Parathyroid adenoma (tissue), 2 donors: ENCODE data around the gene C9.

Experiments
- H2AFZ ChIP-seq: fragments of 300-600 bp; sonication (generic); one replicate; pipeline ENCODE4 v1.7.0; 2017; ENCODE audit warnings: antibody characterized with exemption, mild to moderate bottlenecking
- H3K27ac ChIP-seq: fragments of 300-600 bp; sonication (generic); one replicate; pipeline ENCODE4 v1.7.0; 2017
- H3K27me3 ChIP-seq: fragments of 300-600 bp; sonication (generic); one replicate; pipeline ENCODE4 v1.7.0; 2017; ENCODE audit warnings: low read length; ENCODE audit not compliant: control insufficient read depth, insufficient read depth
- H3K36me3 ChIP-seq: fragments of 300-600 bp; sonication (generic); one replicate; pipeline ENCODE4 v1.7.0; 2017; ENCODE audit warnings: low read length; ENCODE audit not compliant: control insufficient read depth, insufficient read depth
- H3K4me1 ChIP-seq: fragments of 300-600 bp; sonication (generic); one replicate; pipeline ENCODE4 v1.7.0; 2017; ENCODE audit warnings: control low read depth
- H3K4me2 ChIP-seq: fragments of 300-600 bp; sonication (generic); one replicate; pipeline ENCODE4 v1.7.0; 2017; ENCODE audit warnings: low read length
- H3K4me3 ChIP-seq: fragments of 300-600 bp; sonication (generic); one replicate; pipeline ENCODE4 v1.7.0; 2017; ENCODE audit warnings: low read depth, low read length
- H3K79me2 ChIP-seq: fragments of 300-600 bp; sonication (generic); one replicate; pipeline ENCODE4 v1.7.0; 2017; ENCODE audit warnings: control low read depth
- H3K9ac ChIP-seq: fragments of 300-600 bp; sonication (generic); one replicate; pipeline ENCODE4 v1.7.0; 2017; ENCODE audit warnings: mild to moderate bottlenecking
- H3K9me3 ChIP-seq: fragments of 300-600 bp; sonication (generic); one replicate; pipeline ENCODE4 v1.7.0; 2017; ENCODE audit warnings: low read length; ENCODE audit not compliant: control insufficient read depth
- CTCF ChIP-seq: fragments of 300-600 bp; sonication (generic); IDR thresholded peaks from one replicate; pipeline ENCODE4 v1.7.0; 2017; ENCODE audit warnings: antibody characterized with exemption, mild to moderate bottlenecking
- donor health status: primary hyperparathyroidism.

The C9 gene

GRCh38 chr5:39352951-39353350 is 11.3 kb downstream of the C9 start:
- H3K9ac ChIP-seq, result no peak overlapping the region
- H3K36me3 ChIP-seq, result no peaks in the 10 kb centered on the region
- no peak overlapping the region for H3K27ac ChIP-seq
- no peak for TF ChIP-seq CTCF
- H3K4me3 ChIP-seq, result no peak overlapping the region
- H3K4me1 ChIP-seq, result no peaks in the 10 kb centered on the region
- H3K79me2 ChIP-seq, result no peaks in the 10 kb centered on the region
- no peaks in the 10 kb centered on the region for H3K27me3 ChIP-seq
- H3K4me2 ChIP-seq, result no peak overlapping the region
- H3K9me3 ChIP-seq, result no peaks in the 10 kb centered on the region
- no peak overlapping the region for H2AFZ ChIP-seq

- H3K27ac ChIP-seq, result no peak overlapping the region
- no peak for TF ChIP-seq CTCF
- H3K4me3 ChIP-seq, result no peak overlapping the region
- no peaks in the 10 kb centered on the region for H3K36me3 ChIP-seq
- H3K9me3 ChIP-seq, result no peaks in the 10 kb centered on the region
- no peak overlapping the region for H3K9ac ChIP-seq
- no peaks in the 10 kb centered on the region for H3K4me1 ChIP-seq
- H3K4me2 ChIP-seq, result no peak overlapping the region
- H3K79me2 ChIP-seq, result no peaks in the 10 kb centered on the region
- no peaks in the 10 kb centered on the region for H3K27me3 ChIP-seq
- H2AFZ ChIP-seq, result no peak overlapping the region
These were observed 12.1 kb downstream of the C9 start for GRCh38 chr5:39352170-39352569.

DNA sequence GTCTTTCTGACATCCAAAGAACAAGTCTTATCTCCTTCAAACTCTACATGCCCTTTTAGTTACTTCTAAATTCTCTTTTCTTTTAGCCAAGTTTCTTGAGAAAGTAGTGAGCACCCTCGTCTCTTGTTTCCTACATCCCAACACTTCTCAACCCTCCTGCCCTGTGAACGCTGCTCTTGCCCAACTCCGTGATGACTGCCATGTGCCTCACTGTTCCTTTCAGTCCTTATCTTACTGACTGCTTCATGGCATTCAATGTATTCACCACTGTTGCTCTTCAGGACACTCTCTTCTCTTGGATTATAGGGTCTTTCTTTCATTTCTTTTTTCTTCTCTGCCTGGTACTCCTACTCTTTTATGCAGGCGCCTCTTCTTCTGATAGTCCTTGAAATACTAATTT is 14.8 kb downstream of the C9 start:
- no peak for TF ChIP-seq CTCF
- no peak overlapping the region for H3K4me2 ChIP-seq
- no peaks in the 10 kb centered on the region for H3K4me1 ChIP-seq
- H3K4me3 ChIP-seq, result no peak overlapping the region
- no peak overlapping the region for H2AFZ ChIP-seq
- no peak overlapping the region for H3K9ac ChIP-seq
- H3K27ac ChIP-seq, result no peak overlapping the region
- H3K36me3 ChIP-seq, result no peaks in the 10 kb centered on the region
- H3K27me3 ChIP-seq, result no peaks in the 10 kb centered on the region
- no peaks in the 10 kb centered on the region for H3K79me2 ChIP-seq
- no peaks in the 10 kb centered on the region for H3K9me3 ChIP-seq

GRCh38 chr5:39342460-39342859 is 21.8 kb downstream of the C9 start:
- H3K79me2 ChIP-seq, result no peaks in the 10 kb centered on the region
- H3K36me3 ChIP-seq, result no peaks in the 10 kb centered on the region
- no peaks in the 10 kb centered on the region for H3K27me3 ChIP-seq
- TF ChIP-seq CTCF, result no peak
- no peak overlapping the region for H3K27ac ChIP-seq
- H3K4me2 ChIP-seq, result no peak overlapping the region
- no peaks in the 10 kb centered on the region for H3K4me1 ChIP-seq
- no peak overlapping the region for H2AFZ ChIP-seq
- no peak overlapping the region for H3K4me3 ChIP-seq
- no peak overlapping the region for H3K9ac ChIP-seq
- H3K9me3 ChIP-seq, result no peaks in the 10 kb centered on the region

- no peak for TF ChIP-seq CTCF
- no peak overlapping the region for H3K4me3 ChIP-seq
- no peaks in the 10 kb centered on the region for H3K27me3 ChIP-seq
- no peaks in the 10 kb centered on the region for H3K79me2 ChIP-seq
- H2AFZ ChIP-seq, result no peak overlapping the region
- H3K9me3 ChIP-seq, result no peaks in the 10 kb centered on the region
- H3K4me2 ChIP-seq, result no peak overlapping the region
- no peaks in the 10 kb centered on the region for H3K36me3 ChIP-seq
- H3K4me1 ChIP-seq, result no peaks in the 10 kb centered on the region
- no peak overlapping the region for H3K9ac ChIP-seq
- H3K27ac ChIP-seq, result no peak overlapping the region
These were observed 22.4 kb downstream of the C9 start for GRCh38 chr5:39341896-39342295.
